Panc1 (cell line): ENCODE results near the gene HOXA9.
A peak's percentile ranks its signal among the peaks of the same experiment; 100 is the strongest.

ENCODE experiments used
- POLR2AphosphoS5 ChIP-seq: IDR thresholded peaks from 2 replicates; pipeline ENCODE4 v1.6.1; 2012; ENCODE audit warnings: mild to moderate bottlenecking, low read depth, low read length, moderate library complexity
- REST ChIP-seq, 2 experiments: IDR thresholded peaks; 2 replicates each; pipeline ENCODE4 v1.6.1; 2011 to 2012; ENCODE audit warnings: low read depth in 2 of 2, control low read depth in 1 of 2, low read length in 1 of 2, mild to moderate bottlenecking in 1 of 2, moderate library complexity in 1 of 2; ENCODE audit not compliant: insufficient read depth in 1 of 2
- TF ChIP-seq, protein P1 (sequence below): fragments of 450-650 bp; IDR thresholded peaks from 2 replicates; pipeline ENCODE4 v1.5.1; 2017; ENCODE audit warnings: mild to moderate bottlenecking

DNA sequence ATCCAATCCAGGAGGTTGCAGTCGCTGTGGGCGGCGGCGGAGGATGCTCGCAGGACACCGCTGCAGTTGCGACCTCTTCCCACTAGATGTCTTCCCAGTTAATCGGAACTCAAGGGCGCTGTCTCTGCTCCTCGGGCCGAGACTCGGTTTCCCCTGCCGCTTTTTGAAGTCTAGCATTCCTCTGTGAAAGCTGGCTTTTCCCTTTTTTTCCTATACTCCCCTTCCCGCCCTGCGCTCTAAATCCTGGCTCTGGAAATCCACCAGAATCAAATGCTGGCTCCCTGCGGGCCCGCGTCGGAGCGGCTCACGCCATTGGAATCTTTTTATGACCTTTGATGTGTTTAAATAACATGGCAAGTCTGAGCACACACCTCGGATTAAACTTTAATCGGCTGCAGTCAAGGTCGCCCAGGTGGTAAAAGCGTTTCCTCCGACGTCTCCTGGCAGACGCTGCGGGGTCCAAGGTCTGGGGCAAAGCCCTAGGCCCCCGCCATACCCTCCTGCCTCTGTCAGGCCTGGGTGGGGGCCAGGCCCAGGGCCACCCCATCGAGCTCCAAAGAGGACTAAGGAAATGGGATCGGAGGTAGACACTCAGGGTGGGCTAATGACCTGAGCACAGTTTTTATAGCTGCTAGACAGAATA, 45.2 kb upstream of the HOXA9 start:
- TF ChIP-seq, protein P1, sequence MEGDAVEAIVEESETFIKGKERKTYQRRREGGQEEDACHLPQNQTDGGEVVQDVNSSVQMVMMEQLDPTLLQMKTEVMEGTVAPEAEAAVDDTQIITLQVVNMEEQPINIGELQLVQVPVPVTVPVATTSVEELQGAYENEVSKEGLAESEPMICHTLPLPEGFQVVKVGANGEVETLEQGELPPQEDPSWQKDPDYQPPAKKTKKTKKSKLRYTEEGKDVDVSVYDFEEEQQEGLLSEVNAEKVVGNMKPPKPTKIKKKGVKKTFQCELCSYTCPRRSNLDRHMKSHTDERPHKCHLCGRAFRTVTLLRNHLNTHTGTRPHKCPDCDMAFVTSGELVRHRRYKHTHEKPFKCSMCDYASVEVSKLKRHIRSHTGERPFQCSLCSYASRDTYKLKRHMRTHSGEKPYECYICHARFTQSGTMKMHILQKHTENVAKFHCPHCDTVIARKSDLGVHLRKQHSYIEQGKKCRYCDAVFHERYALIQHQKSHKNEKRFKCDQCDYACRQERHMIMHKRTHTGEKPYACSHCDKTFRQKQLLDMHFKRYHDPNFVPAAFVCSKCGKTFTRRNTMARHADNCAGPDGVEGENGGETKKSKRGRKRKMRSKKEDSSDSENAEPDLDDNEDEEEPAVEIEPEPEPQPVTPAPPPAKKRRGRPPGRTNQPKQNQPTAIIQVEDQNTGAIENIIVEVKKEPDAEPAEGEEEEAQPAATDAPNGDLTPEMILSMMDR, result peak; percentile 96
- no peak for TF ChIP-seq REST (IDR thresholded peaks at IDR 0.05; ENCODE audit: insufficient read depth in 1 of 2, low read depth in 2 of 2, low read length in 1 of 2)
- TF ChIP-seq POLR2AphosphoS5, result no peak
